ENCODE measurements around the gene ANTXR1. TPM values are rescaled to one million over a fixed set of nuclear protein-coding genes. Genes with fewer than 3 reads are reported as not detected.

ANTXR1 gene
- total and polyA plus RNA-seq, 11 donors = 5.8 to 75.2 (median 23.3) TPM

DNA sequence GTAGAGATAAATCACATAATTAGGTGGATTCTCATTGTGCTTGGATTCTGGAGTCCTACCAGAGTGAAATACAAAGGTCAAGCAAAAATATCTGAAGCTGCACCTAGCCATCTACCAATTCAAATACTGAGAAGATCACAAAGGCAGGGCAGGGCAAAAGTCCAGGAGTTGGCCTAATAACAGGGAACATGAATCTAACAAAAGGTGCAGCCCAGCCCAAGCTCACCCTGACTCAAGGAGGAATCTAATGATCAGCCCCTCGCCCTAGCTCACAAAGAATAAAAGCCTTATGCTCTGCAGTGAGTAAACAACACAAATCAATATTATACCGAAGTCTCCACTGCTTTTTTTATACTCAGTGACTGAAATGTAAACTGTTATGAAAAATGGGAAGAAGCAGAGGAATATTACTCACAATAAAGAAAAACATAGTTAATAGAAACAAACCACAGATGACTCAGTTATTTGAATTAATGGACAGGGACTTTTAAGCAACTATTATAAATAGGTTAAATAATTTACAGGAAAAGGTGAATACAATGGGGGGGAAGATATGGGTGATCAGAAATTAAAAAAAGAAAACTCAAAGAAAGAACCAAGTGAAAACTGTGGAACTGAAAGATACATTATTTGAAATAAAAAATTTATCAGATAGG lies 49.5 kb downstream of the ANTXR1 start:
- DNase-seq (no peak), ATAC-seq (no peak)
- TF ChIP-seq POLR2A (IDR thresholded peaks at IDR 0.05) = no peak
- TF ChIP-seq, protein P1, sequence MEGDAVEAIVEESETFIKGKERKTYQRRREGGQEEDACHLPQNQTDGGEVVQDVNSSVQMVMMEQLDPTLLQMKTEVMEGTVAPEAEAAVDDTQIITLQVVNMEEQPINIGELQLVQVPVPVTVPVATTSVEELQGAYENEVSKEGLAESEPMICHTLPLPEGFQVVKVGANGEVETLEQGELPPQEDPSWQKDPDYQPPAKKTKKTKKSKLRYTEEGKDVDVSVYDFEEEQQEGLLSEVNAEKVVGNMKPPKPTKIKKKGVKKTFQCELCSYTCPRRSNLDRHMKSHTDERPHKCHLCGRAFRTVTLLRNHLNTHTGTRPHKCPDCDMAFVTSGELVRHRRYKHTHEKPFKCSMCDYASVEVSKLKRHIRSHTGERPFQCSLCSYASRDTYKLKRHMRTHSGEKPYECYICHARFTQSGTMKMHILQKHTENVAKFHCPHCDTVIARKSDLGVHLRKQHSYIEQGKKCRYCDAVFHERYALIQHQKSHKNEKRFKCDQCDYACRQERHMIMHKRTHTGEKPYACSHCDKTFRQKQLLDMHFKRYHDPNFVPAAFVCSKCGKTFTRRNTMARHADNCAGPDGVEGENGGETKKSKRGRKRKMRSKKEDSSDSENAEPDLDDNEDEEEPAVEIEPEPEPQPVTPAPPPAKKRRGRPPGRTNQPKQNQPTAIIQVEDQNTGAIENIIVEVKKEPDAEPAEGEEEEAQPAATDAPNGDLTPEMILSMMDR (IDR thresholded peaks at IDR 0.05) = no peak
- Histone ChIP-seq H3K27ac (no peak overlapping the region), H3K27me3 (no peaks in the 10 kb centered on the region), H3K4me3 (no peak overlapping the region), H3K4me1 (peaks cover 0 to 50% (median 19%) of the 10 kb centered on the region in 12 donors), H3K36me3 (no peaks in the 10 kb centered on the region), H3K9me3 (peaks cover 0 to 8% (median 0%) of the 10 kb centered on the region in 12 donors)
- 84 to 88% (median 86%) methylated on average over 2 of the region's 2 CpGs for WGBS, 4 donors
- intact Hi-C loops (cut with DNase I) = no loop called here

DNA sequence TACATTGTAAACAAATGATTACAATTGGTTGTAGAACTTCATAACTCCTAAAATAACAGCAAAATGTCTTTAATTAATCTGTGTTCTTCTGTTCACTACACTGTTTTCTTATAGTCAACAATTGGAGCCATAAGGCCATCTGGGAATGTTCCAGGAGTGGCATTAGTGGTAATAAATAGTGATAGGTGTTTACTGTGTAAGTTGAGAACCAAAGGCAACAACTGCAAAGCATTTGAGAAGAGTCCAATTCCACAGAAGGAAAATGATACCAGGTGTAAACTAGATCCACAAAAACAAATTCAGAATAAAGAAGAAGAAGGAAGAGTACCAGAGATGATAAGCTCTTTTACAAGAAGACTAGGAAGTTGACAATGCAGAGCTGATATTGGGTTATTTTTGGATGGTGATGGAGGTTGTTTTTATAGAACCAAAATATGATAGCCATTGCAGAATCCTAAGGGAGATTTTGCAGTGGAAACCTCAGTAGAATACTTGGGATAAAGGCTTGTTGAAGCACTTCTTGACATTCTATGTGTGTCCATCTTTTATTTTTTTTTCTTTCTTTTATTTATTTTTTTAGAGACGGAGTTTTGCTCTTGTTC lies 52.9 kb downstream of the ANTXR1 start:
- DNase-seq = no peak
- H3K27me3 ChIP-seq = no peaks in the 10 kb centered on the region
- TF ChIP-seq, protein P1 (IDR thresholded peaks at IDR 0.05) = no peak
- no peak for TF ChIP-seq POLR2A (IDR thresholded peaks at IDR 0.05)
- peak in 1 of 4 donors; percentile 29 for ATAC-seq
- WGBS, 4 donors = 71 to 86% (median 76%) methylated on average over 1 of the region's 1 CpG
- H3K36me3 ChIP-seq = peaks cover 0 to 5% (median 0%) of the 10 kb centered on the region in 9 donors
- intact Hi-C loops (cut with DNase I) = no loop called here
- H3K4me1 ChIP-seq = peaks cover 0 to 43% (median 20%) of the 10 kb centered on the region in 12 donors
- H3K4me3 ChIP-seq = no peak overlapping the region
- H3K9me3 ChIP-seq = peaks cover 0 to 4% (median 0%) of the 10 kb centered on the region in 12 donors
- H3K27ac ChIP-seq = peak overlapping the region in 4 of 12 donors; percentile 45 to 83 (median 68)

DNA sequence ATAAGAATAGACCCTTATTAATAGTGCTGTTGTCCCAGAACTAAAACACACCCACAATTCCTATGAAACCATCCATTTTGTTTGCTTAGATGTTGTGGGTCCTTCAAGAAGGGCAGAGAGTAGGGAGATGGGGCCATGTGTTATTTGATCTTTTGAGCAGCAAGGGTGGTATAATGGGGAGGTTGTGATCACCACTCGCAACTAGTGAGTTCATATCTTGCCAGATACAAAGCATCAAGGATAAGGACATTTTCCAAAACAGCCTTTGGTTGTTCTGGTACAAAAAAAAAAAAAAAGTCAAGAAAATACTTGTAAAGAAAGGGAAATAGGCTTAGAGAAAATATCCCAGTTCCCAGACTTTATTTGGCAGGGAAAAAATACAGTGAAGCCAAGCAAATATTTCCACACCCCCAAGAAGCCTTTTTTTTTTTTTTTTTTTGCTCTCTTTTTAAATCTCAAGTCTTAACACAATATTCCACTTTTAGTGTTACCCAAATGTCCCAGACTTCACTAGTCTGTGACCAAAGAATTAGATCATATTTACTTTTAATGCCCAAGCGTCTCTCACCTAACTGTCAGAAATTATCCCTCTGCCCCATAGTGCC lies 54.1 kb downstream of the ANTXR1 start:
- peaks cover 0 to 13% (median 0%) of the 10 kb centered on the region in 9 donors for H3K36me3 ChIP-seq
- WGBS, 4 donors = 66 to 77% (median 69%) methylated on average over 2 of the region's 2 CpGs
- intact Hi-C loops (cut with DNase I) = no loop called here
- DNase-seq = no peak
- ATAC-seq = peak in 3 of 4 donors; percentile 18 to 57 (median 53)
- H3K27me3 ChIP-seq = no peaks in the 10 kb centered on the region
- H3K4me1 ChIP-seq = peaks cover 0 to 30% (median 12%) of the 10 kb centered on the region in 12 donors
- H3K4me3 ChIP-seq = no peak overlapping the region
- H3K9me3 ChIP-seq = peaks cover 0 to 4% (median 0%) of the 10 kb centered on the region in 12 donors
- TF ChIP-seq, protein P1 (IDR thresholded peaks at IDR 0.05) = no peak
- no peak for TF ChIP-seq POLR2A (IDR thresholded peaks at IDR 0.05)
- peak overlapping the region in 10 of 12 donors; percentile 6 to 83 (median 52) for H3K27ac ChIP-seq

DNA sequence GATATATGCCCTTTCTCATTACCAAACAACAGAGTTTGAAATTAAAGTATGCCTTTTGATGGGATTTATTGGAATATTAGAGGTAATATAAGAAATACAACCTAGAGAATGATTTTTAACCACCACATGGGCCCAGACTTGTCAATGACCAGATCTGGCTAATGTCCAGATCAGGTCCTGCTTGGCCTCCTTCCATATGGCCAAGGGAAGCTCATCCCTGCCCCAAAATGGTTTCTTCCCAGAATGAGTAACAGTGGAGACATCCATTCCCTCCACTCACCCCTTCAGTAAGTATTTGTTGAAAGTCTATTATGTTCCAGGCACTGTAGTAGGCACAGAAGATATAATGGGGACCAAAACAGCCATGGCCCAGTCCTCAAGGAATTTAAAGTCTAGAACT lies 54.9 kb downstream of the ANTXR1 start:
- Histone ChIP-seq H3K4me3 (no peak overlapping the region), H3K9me3 (peaks cover 0 to 4% (median 0%) of the 10 kb centered on the region in 12 donors), H3K36me3 (peaks cover 0 to 13% (median 0%) of the 10 kb centered on the region in 9 donors), H3K4me1 (peaks cover 0 to 25% (median 9%) of the 10 kb centered on the region in 12 donors), H3K27ac (peak overlapping the region in 8 of 12 donors; percentile 4 to 83 (median 58)), H3K27me3 (no peaks in the 10 kb centered on the region)
- DNase-seq = no peak
- TF ChIP-seq POLR2A (IDR thresholded peaks at IDR 0.05) = no peak
- TF ChIP-seq, protein P1 (IDR thresholded peaks at IDR 0.05) = no peak
- ATAC-seq = no peak
- intact Hi-C loops (cut with DNase I) = no loop called here
